Muscle layer of colon (tissue), 2 donors: ENCODE data around the gene NASP.
A peak's percentile ranks its signal among the peaks of the same experiment; 100 is the strongest.

Experiments
- H3K27ac ChIP-seq: one replicate; pipeline ENCODE4 v1.7.0; 2013; ENCODE audit warnings: low read depth, mild to moderate bottlenecking, low read length, moderate library complexity
- H3K27me3 ChIP-seq, 2 donors: one replicate each; pipeline ENCODE4 v1.7.0; 2013; ENCODE audit warnings: low read length in 2 of 2, mild to moderate bottlenecking in 2 of 2; ENCODE audit not compliant: insufficient read depth in 2 of 2, control insufficient read depth in 1 of 2
- H3K36me3 ChIP-seq: one replicate; pipeline ENCODE4 v1.7.0; 2013; ENCODE audit warnings: mild to moderate bottlenecking, low read length; ENCODE audit not compliant: insufficient read depth
- H3K4me1 ChIP-seq: one replicate; pipeline ENCODE4 v1.7.0; 2013; ENCODE audit warnings: mild to moderate bottlenecking, low read length; ENCODE audit not compliant: insufficient read depth
- H3K4me3 ChIP-seq, 2 donors: one replicate each; pipeline ENCODE4 v1.7.0; 2013; ENCODE audit warnings: low read length in 2 of 2, low read depth in 1 of 2, mild to moderate bottlenecking in 1 of 2, moderate library complexity in 1 of 2
- H3K9ac ChIP-seq: one replicate; pipeline ENCODE4 v1.7.0; 2013; ENCODE audit warnings: low read length
- H3K9me3 ChIP-seq: one replicate; pipeline ENCODE4 v1.7.0; 2013; ENCODE audit warnings: mild to moderate bottlenecking, low read length
- donor health status: abdominal sarcoma.
- donor health status: Adenocarcinoma of cecum.

Gene NASP

GRCh38 chr1:45550401-45551351 lies 33.2 kb upstream of the NASP start, which contains the start of gene AKR1A1:
Gene AKR1A1 (plus strand): TSS chr1:45550826. CDS start chr1:45561795, 10,969 bp downstream.
- H3K36me3 ChIP-seq = no peaks in the 10 kb centered on the region
- H3K9ac ChIP-seq = peak within 1 kb of the TSS; percentile 49
- H3K27ac ChIP-seq = peak within 1 kb of the TSS; percentile 86
- H3K27me3 ChIP-seq = no peaks in the 10 kb centered on the region
- H3K4me3 ChIP-seq = peak within 1 kb of the TSS; percentile 90 to 98
- no peaks in the 10 kb centered on the region for H3K9me3 ChIP-seq
- peaks cover 10% of the 10 kb centered on the region for H3K4me1 ChIP-seq

- H3K27me3 ChIP-seq = no peaks in the 10 kb centered on the region
- peak overlapping the region; percentile 90 to 98 for H3K4me3 ChIP-seq
- peaks cover 10% of the 10 kb centered on the region for H3K4me1 ChIP-seq
- no peaks in the 10 kb centered on the region for H3K9me3 ChIP-seq
- peak overlapping the region; percentile 86 for H3K27ac ChIP-seq
- peak overlapping the region; percentile 49 for H3K9ac ChIP-seq
- no peaks in the 10 kb centered on the region for H3K36me3 ChIP-seq
Measured at GRCh38 chr1:45551684-45552083, 32.2 kb upstream of the NASP start.

DNA sequence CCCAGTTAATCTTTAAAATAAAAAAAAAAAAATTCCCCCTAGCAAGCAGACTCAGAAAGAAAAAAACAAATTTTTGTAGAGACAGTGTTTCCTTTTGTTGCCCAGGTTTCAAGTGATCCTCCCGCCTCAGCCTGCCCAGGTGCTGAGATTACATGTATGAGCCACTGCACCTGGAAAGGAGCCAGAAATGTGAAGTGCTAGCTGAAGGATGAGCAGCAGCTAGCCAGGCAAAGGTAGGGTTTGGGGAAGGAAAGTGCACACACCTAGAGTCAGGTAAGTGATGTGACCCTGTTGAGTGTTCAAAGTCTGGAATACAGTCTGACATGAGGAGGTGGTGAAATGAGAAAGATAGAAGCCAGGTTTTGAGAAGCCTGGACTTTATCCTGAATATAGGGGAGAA lies 31.5 kb upstream of the NASP start:
- Histone ChIP-seq H3K27ac (no peak overlapping the region), H3K9me3 (no peaks in the 10 kb centered on the region), H3K9ac (no peak overlapping the region), H3K36me3 (no peaks in the 10 kb centered on the region), H3K4me3 (no peak overlapping the region), H3K27me3 (no peaks in the 10 kb centered on the region), H3K4me1 (peaks cover 10% of the 10 kb centered on the region)

GRCh38 chr1:45554198-45554597 lies 29.6 kb upstream of the NASP start:
- H3K27me3 ChIP-seq = no peaks in the 10 kb centered on the region
- no peaks in the 10 kb centered on the region for H3K36me3 ChIP-seq
- no peak overlapping the region for H3K9ac ChIP-seq
- no peak overlapping the region for H3K27ac ChIP-seq
- no peak overlapping the region for H3K4me3 ChIP-seq
- H3K4me1 ChIP-seq = peaks cover 10% of the 10 kb centered on the region
- H3K9me3 ChIP-seq = no peaks in the 10 kb centered on the region

DNA sequence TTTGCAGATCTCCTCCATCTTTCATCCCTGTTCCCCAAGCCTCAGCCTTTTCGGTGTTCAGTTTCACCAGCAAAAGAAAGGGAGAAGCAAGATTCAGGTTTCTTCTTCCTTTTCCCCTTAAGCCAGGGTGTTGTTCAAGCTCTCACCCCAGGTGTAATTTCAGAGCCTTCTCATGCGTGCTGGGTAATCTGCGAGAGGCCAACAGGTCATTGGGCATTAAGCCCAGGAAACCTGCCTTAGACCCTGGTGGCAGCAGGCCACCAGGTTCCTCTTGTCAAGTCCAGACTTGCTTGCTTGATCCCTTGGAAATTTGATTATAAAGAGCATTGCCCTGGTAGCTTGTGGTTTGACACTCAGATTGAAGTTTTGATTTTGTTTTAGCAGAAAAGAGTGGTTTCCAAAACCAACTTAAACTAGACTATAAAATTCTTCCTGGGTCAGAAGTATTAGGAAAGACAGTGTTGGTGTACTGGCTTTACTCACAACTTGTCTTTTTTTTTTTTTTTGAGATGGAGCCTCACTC lies 26.4 kb upstream of the NASP start:
- no peak overlapping the region for H3K4me3 ChIP-seq
- H3K9me3 ChIP-seq = no peaks in the 10 kb centered on the region
- H3K27ac ChIP-seq = no peak overlapping the region
- no peaks in the 10 kb centered on the region for H3K27me3 ChIP-seq
- H3K36me3 ChIP-seq = peaks cover 9% of the 10 kb centered on the region
- H3K9ac ChIP-seq = no peak overlapping the region
- peaks cover under 1% of the 10 kb centered on the region for H3K4me1 ChIP-seq

- no peak overlapping the region for H3K27ac ChIP-seq
- no peaks in the 10 kb centered on the region for H3K9me3 ChIP-seq
- peaks cover 33% of the 10 kb centered on the region for H3K36me3 ChIP-seq
- no peaks in the 10 kb centered on the region for H3K4me1 ChIP-seq
- H3K9ac ChIP-seq = no peak overlapping the region
- no peaks in the 10 kb centered on the region for H3K27me3 ChIP-seq
- no peak overlapping the region for H3K4me3 ChIP-seq
Measured at GRCh38 chr1:45563843-45564242, 20.0 kb upstream of the NASP start.

GRCh38 chr1:45566722-45567121 lies 17.1 kb upstream of the NASP start:
- peak overlapping the region; percentile 37 for H3K27ac ChIP-seq
- no peak overlapping the region for H3K9ac ChIP-seq

DNA sequence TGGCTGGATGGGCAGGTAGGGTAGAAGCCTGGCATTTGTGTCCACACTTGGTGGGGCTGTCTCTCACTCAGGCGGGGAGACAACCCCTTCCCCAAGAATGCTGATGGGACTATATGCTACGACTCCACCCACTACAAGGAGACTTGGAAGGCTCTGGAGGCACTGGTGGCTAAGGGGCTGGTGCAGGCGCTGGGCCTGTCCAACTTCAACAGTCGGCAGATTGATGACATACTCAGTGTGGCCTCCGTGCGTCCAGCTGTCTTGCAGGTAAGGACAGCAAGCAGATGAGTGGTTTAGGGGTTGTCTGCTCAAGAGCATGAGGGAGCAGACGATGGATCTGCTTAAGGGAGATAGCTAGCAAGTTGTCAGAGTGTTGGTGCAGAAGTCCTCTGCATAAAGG lies 15.9 kb upstream of the NASP start:
- Histone ChIP-seq H3K9ac (no peak overlapping the region), H3K27me3 (no peaks in the 10 kb centered on the region), H3K27ac (no peak overlapping the region), H3K36me3 (peaks cover 34% of the 10 kb centered on the region), H3K9me3 (no peaks in the 10 kb centered on the region), H3K4me3 (no peak overlapping the region), H3K4me1 (no peaks in the 10 kb centered on the region)

More at GRCh38 chr1:45566722-45567121, 17.1 kb upstream of the NASP start:
- Histone ChIP-seq H3K4me1 (no peaks in the 10 kb centered on the region), H3K9me3 (no peaks in the 10 kb centered on the region), H3K4me3 (no peak overlapping the region), H3K27me3 (no peaks in the 10 kb centered on the region), H3K36me3 (peaks cover 40% of the 10 kb centered on the region)

DNA sequence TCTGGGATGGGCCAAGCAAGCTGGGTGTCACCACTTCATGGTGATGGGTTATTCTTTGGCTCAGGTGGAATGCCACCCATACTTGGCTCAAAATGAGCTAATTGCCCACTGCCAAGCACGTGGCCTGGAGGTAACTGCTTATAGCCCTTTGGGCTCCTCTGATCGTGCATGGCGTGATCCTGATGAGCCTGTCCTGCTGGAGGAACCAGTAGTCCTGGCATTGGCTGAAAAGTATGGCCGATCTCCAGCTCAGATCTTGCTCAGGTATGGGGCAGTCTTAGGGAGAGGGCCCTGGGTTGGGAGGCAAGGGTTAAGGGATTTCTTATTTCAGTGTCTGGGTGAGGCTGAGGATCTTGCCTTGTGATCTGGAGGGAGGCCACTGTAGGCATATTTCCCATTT lies 15.4 kb upstream of the NASP start:
- Histone ChIP-seq H3K9ac (no peak overlapping the region), H3K27ac (no peak overlapping the region)

DNA sequence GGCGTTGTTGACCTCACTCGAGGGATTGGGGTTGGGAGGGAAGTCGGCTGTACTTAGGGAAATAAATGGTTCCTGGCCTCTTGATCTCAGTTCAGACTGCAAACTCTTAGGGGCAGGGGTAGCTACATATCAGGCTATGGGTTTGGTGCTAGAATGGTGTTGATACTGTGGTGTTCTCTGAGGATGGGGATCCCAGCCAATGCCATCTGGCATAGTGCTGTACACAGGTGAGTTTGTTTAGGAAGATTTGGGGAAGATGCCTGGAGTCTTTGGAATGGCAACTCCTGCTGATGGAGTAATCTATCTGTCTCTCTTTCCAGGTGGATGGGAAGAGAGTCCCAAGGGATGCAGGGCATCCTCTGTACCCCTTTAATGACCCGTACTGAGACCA lies 14.3 kb upstream of the NASP start:
- peaks cover 34% of the 10 kb centered on the region for H3K36me3 ChIP-seq

More for the DNA sequence above, 15.4 kb upstream of the NASP start:
- Histone ChIP-seq H3K36me3 (peaks cover 34% of the 10 kb centered on the region), H3K4me1 (no peaks in the 10 kb centered on the region), H3K9me3 (no peaks in the 10 kb centered on the region), H3K4me3 (no peak overlapping the region), H3K27me3 (no peaks in the 10 kb centered on the region)

GRCh38 chr1:45569962-45570581 lies 13.8 kb upstream of the NASP start:
- H3K9me3 ChIP-seq = no peaks in the 10 kb centered on the region
- no peaks in the 10 kb centered on the region for H3K4me1 ChIP-seq
- no peak overlapping the region for H3K27ac ChIP-seq
- H3K9ac ChIP-seq = no peak overlapping the region
- H3K27me3 ChIP-seq = no peaks in the 10 kb centered on the region
- H3K36me3 ChIP-seq = peaks cover 34% of the 10 kb centered on the region
- no peak overlapping the region for H3K4me3 ChIP-seq

More for the DNA sequence above, 14.3 kb upstream of the NASP start:
- no peaks in the 10 kb centered on the region for H3K4me1 ChIP-seq
- H3K4me3 ChIP-seq = no peak overlapping the region
- H3K27me3 ChIP-seq = no peaks in the 10 kb centered on the region
- no peak overlapping the region for H3K27ac ChIP-seq
- H3K9me3 ChIP-seq = no peaks in the 10 kb centered on the region
- H3K9ac ChIP-seq = no peak overlapping the region
